HL-60/S4 (cell line): ENCODE data around the gene LRP5.

Source experiments
- in situ Hi-C: fragments of 300-500 bp; cut with MboI; formaldehyde crosslinking; loops from 2 replicates; pipeline ENCODE4 v1.14.3; 2022; ENCODE audit warnings: low sequenced_read_pairs

The LRP5 gene

DNA sequence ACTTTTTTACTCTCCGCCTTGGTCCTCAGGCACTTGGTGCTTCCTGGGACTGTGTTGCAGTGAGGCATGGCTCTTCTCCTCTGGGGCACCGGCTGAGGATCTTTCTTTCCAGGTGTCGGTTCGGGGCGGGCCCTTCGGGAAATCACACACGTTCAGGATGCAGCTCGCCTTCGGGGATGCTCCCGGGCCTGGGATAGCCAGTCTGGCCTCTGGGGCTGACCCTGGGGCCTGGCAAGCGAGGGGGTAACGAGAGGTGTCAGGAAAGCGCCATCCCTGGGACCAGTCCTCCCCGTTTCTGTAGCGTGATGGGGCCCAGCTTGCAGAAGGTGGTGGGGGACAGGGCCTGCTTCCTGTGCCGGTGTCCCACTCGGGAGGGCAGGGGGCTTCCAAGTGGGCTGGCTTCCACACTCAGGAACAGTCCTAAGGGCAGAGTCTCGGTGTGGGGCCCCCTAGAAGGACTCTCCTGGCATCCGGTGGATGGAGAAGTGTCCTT is 53.6 kb downstream of the LRP5 start:
- in situ Hi-C loops, result no loop called here

DNA sequence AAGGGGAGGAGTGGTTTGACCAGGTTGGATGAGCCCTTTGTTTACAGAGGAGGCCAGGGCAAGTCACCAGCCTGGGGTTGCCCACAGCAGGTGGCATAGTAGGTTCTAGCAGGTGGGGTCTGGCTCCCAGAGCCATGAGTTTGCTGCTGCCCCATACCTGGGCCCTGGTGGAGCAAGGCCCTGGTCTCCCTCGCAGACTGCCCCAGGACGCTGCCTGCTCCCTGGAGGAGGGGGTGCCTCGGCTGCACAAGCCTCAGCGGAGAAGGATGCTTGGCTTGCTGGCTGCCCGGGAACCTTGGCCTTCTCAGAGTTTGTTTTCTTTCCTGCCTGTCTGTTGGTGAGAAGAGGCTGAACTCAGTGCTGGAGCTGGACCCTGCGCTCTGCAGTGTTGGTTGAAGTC is 54.9 kb downstream of the LRP5 start:
- in situ Hi-C loops, result no loop called here

DNA sequence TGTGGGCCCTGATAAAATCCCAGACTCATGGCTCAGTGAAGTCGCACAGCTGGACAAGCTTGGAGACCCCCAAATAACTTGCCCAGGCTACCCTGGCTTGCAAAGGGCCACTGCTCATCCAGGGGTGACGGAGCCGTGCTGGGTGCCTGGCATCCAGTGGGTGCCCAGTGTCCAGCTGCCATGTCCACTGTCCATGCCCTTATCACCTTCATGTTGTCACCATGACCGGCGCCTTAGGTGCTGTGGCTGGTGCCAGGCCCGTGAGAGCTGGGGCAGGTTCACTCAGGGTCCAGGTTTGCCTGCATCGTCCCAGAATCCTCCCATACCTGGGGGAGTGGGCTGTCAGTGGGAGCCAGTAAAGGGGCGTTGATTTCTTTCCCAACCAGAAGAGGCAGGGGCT is 57.4 kb downstream of the LRP5 start:
- in situ Hi-C loops, result no loop called here

DNA sequence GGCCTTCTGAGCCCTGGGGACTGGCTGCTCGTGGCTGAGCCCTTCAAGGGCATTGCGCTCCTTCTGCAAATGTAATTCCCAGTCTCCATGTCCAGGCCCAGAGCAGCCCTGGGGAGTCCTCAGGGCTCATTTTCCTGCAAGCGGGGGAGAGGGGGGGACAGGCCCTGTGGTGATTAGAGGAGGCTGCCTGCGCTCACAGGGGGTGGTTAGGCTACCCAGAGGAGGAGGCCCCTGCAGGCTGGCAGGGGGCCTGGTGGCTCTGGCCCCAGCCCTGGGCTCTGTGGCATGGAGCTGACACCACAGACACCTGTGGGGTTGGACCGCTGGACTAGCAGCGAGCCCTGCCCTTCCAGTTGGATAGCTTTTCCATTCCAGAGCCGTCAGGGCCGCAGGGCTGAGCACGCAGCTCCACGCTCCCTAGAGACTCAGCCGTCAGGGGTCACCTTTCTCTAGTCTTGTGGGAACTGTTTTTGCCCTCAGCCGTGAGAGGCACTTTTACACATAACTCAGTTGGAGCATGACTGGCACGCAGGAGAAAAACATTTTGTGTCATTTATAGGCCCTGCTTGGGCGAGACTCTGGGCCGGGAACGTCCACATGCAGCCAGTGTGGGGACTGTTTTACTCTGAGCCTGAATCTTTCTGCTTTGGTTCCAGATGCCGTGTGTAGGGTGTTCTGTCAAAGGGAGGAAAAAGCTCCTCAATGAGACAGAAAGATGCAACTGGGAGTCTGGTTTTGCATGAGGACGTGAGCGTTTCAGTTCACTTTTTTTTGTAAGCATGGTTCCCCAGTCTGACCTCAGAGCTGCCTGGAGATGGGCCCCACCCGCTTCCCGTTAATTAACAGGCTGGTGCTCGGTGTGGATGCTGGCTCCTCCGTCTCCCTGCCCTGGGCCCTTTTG is 58.1 kb downstream of the LRP5 start:
- in situ Hi-C loops, result no loop called here

DNA sequence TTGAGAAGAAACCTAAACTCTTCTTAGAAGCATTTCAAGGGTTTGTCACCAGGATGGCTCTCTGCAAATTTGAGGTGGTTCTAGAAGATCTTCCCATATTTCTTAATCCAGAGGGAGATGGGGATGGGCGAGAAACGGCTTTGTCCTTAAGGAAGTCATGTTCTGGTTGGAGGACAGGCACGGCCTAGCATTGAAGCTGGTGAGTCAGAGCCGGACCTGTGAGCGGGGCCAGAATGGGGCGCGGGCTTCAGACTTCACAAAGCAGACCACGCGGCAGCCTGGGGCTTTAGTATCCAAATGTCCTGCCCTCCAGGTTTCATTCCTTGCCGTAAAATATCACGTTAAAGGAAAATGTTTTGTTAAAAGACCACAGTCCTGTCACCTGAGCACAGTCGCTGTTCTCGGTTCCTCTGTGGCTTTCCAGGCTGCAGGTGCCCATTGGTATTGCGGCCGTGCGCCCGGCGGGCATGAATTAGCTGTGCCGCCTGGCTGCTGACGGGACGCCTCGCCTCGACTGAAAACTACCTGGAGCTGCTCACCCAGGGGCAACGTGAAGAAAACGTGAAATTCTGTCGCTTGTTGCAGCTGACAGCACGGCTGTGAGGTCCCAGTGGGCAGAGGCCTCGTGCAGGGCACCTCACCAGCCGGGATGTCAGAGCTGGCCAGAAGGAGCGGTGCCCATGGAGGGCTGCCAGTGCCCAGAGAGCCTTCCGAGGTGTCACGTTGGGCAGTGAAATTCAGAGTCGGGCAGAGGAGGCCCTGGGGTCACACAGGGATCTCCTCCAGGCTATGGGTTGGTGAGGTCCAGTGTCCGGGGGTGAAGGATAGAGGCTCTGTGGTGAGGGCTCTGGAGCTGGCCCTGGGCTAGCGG is 59.0 kb downstream of the LRP5 start:
- in situ Hi-C loops, result no loop called here

DNA sequence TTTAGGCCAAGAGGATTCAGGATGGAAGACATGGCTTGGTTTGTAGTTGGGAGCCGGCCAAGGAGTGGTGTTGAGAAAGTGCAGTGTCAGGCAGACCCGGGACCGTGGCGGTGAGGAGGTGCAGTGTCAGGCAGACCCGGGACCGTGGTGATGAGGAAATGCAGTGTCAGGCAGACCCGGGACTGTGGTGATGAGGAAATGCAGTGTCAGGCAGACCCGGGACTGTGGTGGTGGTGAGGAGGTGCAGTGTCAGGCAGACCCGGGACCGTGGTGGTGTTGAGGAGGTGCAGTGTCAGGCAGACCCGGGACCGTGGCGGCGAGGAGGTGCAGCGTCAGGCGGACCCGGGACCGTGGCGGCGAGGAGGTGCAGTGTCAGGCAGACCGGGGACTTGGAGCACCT is 59.7 kb downstream of the LRP5 start:
- in situ Hi-C loops, result no loop called here

DNA sequence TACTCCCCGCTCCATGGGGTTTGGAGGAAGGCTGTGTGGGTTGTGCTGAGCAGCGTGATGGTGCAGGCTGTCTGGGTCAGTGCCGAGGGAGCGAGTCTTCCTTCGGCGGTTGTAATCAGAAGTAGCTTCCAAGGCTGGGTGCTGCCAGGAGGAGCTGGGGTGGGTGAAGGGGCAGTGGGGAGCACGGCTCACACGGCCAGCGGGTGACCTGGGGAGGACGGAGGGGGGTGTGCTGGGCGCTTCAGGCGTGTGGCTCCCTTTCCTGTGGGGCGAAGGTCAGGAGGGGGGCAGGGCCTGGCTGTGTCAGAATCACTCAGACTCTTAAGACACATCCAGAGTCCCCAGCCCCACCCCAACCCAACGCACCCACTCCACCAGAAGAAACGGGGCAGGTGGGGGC is 60.2 kb downstream of the LRP5 start:
- in situ Hi-C loops, result no loop called here

DNA sequence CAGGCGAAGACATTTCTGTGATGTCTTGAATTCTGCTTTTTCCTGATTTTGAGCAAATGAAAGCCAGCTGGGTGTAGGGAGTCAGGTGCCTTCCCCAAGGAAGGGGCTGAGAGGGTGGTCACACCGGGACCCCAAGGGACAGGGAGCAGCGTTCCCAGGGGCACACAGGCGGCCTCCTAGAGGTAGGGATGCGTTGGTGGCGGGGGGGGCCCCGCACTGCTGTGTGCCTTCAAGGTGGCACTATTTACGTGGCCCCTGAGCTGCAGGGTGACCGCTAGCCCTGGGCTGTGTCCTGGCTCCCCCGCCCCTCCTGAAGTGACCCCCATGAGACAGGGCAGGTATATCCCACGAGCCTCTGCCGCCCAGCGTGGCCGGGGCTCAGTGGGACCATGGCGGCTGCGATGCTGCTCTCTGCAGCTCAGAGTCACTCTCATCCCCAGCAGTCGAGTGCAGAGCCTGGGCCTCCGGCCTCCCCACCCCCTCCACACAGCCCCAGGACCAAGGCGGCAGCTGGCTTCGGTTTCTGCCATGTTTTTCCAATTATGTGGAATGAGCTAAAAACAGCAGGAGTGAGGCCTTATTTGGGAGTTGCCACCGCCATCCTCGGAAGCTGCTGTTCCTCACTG is 60.9 kb downstream of the LRP5 start:
- in situ Hi-C loops, result no loop called here

DNA sequence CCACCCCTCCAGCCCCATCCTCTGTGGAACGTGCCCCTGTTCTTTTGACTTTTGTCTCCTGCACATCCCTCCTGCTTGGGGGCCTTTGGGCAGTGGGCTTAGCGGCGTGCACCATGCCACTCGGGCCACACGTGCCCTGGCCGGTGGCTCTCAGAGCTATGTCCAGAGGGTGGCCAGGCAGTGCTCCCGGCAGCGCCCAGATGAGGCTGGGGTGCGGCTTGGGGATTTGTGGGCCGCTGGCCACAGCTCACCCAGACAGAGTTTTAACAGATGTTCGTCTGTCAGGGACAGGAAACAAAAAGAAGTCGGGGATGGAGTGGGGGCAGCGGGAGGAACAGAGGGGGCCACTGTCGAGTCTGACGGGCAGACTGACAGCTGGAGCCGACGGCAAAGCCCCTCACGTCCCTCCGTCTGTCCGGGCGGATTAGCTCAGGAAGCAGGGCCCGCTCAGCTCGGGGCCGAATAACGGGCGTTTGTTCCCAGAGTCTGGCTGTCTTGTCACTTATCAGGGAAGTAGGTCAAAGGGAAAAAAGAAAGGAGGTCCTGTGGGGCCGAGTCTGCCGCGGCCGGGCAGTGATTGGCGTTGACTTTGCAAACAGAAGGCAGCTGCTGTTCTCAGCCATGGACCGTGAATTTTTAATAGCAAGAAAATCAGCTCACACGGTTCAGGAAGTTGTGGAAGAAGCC is 61.6 kb downstream of the LRP5 start:
- in situ Hi-C loops, result no loop called here

DNA sequence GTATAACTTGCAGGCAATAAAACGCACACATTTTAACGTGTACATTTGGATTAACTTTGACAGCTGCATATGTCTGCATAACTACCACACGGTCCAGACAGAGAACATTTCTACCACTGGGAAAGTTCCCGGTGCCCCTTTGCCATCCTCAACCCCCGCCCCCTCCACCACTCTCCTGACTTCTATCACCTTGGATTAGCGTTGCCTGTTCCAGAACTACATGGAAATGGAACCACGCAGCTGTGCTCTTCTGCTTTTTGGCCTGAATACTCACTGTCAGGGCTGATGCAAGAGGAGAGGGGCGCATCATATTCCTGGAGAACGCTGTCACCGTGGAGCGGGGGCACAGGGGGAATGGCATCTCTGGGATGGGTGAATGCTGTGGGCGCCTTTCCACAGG is 62.1 kb downstream of the LRP5 start:
- in situ Hi-C loops, result no loop called here

DNA sequence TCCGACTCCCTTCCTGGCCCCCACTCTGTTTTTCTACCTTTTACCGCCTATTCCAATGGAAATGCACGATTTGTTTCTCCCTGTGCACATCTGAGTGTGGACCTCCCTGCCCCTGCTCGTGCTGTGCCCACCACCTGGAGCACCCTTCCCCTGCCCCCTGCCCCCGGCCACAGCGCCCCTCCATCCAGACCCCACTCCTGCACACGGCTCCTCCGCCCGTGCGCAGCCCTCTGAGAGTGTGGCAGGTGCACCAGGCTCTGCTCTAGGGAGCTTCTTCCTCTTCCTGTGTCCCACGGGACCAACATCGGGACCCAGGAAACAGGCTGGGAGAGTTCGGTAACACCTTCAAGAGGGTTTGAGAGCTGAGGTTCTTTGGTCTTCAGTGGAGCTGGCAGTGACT is 62.9 kb downstream of the LRP5 start:
- in situ Hi-C loops, result no loop called here

DNA sequence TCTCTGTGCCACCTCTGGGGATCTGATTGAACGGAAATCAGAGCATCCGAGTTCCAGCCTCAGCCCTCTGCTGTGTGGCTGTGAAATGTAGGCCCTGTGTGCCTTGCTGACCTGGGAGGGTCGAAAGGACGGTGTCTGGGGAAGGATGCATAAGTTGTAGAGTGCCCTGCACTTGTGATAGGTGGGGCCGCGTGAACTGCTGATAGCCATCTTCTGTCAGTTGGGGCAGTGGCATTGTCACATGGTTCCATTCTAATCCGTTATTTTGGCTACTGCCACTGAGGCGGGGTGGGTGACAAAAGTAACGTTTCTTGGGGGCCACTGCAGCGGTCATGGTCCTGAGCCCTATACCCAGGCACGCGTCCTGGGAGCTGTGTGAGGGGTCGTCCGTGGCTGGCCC is 63.4 kb downstream of the LRP5 start:
- in situ Hi-C loops, result no loop called here

DNA sequence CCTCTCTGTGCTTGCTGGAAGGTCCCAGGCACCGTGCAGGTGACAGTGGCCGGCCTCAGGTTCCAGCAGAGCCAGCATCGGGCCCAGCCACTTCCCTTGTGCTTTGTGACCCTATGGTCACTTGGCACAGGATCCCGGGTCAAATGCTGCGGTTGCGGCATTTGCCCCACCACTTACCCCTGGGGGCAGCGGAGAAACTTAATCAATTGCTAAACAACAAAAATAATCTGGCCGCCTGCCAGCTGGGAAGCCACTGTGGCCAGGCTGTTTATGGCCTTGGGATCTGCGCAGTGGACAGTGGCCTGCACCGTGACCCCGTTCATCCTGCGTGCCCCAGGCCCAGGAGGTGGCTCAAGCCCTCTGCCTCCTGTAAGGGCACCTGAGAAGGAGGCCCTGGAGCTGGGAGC is 65.0 kb downstream of the LRP5 start:
- in situ Hi-C loops, result no loop called here

DNA sequence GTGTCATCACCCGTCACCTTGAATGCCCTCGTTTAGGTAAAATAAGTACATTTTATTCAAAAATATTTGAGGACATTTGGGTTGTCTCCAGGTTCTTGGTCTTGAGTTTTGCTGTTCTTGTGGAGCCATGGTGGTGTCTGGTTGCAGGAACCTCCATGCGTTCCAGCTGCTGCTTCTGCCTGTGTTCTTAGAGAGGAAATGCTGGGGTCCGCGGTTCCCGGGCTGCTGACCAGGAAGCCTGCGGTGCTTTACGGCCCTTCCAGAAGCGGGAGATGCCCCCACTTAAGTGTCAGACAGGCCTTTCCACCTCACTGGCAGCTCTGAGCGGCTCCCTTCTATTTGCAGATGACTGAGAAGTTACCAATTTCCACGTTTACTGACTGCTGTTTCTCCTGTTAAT is 66.8 kb downstream of the LRP5 start:
- in situ Hi-C loops, result no loop called here

DNA sequence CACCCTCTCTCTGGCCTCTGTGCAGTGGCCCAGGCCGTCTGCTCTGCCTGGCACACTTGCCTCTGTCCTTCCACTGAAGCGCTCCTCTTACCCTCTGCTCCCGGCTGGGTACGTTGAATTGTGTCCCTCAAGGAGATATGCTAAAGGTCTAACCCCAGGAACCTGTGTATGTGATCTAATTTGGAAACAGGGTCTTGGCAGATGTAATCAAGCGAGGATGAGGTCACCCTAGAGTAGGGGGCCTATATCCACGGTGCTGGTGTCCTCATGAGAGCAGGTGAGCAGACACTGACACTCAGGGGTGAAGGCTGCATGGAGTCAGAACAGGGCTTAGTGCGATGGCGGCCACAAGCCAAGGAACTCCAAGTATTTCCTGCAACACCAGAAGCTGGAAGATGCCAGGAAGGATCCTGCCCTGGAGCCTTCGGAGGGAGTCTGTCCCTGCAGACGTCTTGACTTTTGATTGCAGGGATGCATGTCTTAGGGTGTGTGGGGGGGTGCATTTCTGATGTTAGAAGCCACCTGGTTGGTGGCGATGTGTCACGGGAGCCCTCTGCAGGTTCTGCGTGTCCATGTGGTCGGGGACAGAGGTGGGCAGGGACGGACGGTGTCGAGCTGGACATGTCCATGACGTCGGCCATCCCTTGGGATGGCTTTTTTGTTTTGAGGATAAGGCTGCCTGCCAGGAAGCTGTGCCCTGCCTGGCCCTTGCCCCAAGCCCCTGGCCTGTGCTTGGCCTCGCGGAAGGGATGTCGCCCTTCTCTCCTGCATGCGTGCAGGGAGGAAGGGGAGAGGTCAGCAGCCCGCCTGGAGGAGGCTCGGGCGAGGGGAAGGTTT is 68.6 kb downstream of the LRP5 start:
- in situ Hi-C loops, result no loop called here

DNA sequence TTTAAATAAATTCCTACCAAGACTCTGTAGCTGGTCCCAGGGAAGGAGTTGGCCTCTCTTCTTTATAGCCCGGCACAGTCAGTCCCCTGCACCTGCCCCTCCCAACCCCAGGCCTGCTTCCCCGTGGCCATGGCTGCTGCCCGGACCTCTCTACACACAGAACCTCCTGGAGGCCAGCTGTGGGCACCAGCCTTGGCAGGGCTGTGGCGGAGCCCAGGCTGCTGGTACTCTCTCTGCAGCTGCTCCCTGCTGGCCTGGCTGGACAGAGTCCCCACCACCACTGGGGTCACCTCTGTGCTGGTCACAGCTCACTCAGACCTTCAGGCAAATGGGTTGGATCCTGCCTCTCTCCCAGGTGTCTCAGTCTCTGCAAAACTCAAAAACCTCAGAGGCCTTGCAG is 69.3 kb downstream of the LRP5 start:
- in situ Hi-C loops, result no loop called here

DNA sequence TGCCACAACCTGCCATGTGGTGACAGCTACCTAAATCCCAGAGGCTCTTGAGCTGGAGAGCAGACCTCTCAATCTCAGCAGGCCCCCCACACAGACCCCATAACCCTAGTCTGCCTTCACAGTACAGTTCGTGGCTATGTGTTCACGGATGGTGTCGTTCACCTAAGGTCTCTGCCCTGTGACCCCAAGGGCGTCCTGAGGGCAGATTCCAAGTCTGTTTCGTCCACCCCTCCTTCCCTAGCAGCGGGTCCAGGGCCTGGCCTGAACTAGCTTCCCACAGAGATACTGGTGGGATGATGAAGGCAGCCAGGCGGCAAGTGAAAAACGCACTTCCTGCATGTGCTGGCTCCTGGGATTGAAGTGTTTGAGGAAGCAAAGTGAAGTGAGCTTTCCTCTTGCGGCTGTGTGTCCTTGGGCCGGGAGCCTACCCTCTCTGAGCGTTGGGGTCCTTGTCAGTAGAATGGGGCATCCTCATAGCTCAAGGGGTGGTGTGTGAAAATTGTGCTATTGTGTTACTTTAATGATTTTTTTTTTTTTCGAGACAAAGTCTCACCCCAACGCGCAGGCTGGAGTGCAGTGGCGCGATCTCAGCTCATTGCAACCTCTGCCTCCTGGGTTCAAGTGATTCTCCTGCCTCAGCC is 70.1 kb downstream of the LRP5 start:
- in situ Hi-C loops, result no loop called here

DNA sequence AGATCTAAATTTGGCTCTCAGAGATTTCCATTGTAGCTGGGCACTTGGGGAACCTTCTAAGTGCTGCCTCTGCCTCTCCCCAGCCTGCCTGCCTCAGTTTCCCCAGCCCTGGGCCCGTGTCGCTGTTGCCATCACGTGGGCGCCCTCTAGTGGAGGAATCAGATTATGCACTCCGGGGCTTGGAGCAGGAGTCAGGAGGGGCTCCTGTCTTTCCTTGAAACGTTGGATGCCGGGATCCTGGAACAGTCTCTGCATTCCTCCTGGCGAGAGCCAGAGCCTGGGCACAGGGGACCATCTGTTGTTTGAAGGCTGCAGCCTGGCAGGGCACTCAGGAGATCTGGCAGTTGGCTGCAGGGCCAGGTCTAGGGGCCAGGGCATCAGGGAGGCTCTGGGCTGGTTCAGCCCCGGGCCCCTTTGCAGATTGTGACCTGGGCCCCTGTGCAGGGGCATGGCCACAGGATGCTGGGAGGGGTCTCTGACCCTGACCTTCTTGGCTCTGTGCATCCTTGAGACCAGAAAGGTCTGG is 71.6 kb downstream of the LRP5 start:
- in situ Hi-C loops, result no loop called here

DNA sequence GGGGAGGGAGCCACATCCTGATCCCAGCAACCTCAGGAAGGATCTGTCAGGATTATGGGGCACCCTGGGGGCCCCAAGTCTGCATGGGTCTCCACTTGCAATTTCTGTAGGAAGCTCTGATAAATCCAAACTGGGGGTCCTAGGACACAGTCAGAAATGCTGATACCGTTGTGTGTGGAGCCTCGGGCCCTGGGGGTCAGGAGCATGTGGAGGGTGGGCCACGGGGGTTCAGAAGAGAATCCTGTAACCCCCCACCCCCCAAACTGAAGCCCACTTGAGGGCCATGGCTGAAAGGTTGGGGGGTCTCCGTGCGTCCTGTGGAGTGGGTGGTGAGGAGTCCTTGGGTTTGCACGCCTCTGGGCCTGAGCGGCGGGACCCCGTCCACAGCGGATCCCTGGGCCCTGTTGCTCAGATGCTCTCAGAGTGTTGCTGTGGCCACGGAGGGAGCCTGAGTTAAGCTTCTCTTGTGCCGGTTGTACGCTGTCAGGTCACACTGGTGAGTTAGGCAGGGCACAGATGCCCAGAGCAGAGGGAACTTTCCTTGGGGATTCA is 72.2 kb downstream of the LRP5 start:
- in situ Hi-C loops, result no loop called here
